ENCODE results near the gene WAPL. TPM values are rescaled to one million over a fixed set of nuclear protein-coding genes. Genes with fewer than 3 reads are reported as not detected.

The WAPL gene
- total RNA-seq, 4 donors from 2014 or later, result 17.4 to 75.1 (median 34.9) TPM

DNA sequence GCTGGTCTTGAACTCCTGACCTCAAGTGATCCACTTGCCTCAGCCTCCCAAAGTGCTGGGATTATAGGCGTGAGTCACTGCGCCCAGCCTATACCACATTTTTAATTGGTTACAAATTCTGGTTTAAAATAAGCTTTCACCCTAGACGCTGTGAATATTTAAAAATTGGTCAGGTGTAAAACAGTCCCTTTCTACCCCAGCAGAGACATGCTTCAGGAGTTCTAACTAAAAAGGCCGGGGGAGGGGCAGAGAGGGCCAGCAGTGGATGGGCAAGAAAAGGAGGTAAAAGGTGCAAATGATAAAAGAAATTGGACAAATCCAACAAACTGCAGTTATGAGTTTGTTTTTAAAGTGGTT, 70.0 kb downstream of the WAPL start:
- H3K27ac ChIP-seq, result no peak overlapping the region
- no peak for DNase-seq
- TF ChIP-seq, protein P1, sequence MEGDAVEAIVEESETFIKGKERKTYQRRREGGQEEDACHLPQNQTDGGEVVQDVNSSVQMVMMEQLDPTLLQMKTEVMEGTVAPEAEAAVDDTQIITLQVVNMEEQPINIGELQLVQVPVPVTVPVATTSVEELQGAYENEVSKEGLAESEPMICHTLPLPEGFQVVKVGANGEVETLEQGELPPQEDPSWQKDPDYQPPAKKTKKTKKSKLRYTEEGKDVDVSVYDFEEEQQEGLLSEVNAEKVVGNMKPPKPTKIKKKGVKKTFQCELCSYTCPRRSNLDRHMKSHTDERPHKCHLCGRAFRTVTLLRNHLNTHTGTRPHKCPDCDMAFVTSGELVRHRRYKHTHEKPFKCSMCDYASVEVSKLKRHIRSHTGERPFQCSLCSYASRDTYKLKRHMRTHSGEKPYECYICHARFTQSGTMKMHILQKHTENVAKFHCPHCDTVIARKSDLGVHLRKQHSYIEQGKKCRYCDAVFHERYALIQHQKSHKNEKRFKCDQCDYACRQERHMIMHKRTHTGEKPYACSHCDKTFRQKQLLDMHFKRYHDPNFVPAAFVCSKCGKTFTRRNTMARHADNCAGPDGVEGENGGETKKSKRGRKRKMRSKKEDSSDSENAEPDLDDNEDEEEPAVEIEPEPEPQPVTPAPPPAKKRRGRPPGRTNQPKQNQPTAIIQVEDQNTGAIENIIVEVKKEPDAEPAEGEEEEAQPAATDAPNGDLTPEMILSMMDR (IDR thresholded peaks at IDR 0.05), result no peak
- no peak for TF ChIP-seq POLR2A (IDR thresholded peaks at IDR 0.05)
- no peaks in the 10 kb centered on the region for H3K9me3 ChIP-seq
- H3K36me3 ChIP-seq, result no peaks in the 10 kb centered on the region
- intact Hi-C loops (cut with DNase I; ENCODE audit: low total_unique reads), result no loop called here
- H3K4me1 ChIP-seq, result no peaks in the 10 kb centered on the region
- no peak overlapping the region for H3K4me3 ChIP-seq
- H3K27me3 ChIP-seq, result no peaks in the 10 kb centered on the region

DNA sequence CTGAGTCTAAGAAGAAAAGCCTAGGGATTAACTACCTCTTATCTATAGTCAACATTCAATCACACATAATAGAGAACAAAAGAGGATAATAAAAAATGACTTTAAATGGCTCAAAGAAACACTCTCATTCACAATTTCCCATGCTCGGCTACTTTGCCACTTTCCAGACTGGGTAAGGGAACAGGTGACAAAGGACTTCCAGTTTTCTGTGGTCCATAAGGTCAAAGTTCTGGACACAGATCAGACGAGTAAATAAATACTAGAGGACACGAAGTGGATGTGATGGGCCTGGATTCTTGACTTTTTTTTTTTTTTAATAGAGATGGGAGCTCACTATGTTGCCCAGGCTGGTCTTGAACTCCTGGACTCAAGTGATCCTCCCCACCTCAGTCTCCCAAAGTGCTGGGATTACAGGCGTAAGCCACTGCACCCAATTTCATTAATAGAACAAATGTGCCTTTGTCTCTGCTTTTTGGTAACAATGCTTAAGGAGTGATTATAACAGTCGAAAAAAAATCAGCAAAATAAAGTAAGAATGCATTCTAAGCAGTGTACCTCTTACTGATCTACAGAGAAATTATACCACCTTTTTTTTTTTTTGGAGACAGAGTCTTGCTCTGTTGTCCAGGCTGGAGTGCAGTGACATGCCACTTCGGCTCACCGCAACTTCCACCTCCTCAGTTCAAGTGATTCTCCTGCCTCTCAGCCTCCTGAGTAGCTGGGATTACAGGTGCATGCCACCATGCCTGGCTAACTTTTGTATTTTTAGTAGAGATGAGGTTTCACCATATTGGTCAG, 70.6 kb downstream of the WAPL start:
- Histone ChIP-seq H3K4me1 (no peaks in the 10 kb centered on the region), H3K27ac (no peak overlapping the region), H3K27me3 (no peaks in the 10 kb centered on the region), H3K4me3 (no peak overlapping the region), H3K9me3 (no peaks in the 10 kb centered on the region), H3K36me3 (no peaks in the 10 kb centered on the region)
- no peak for DNase-seq
- intact Hi-C loops (cut with DNase I; ENCODE audit: low total_unique reads), result no loop called here
- TF ChIP-seq, protein P1 (IDR thresholded peaks at IDR 0.05), result no peak
- no peak for TF ChIP-seq POLR2A (IDR thresholded peaks at IDR 0.05)

DNA sequence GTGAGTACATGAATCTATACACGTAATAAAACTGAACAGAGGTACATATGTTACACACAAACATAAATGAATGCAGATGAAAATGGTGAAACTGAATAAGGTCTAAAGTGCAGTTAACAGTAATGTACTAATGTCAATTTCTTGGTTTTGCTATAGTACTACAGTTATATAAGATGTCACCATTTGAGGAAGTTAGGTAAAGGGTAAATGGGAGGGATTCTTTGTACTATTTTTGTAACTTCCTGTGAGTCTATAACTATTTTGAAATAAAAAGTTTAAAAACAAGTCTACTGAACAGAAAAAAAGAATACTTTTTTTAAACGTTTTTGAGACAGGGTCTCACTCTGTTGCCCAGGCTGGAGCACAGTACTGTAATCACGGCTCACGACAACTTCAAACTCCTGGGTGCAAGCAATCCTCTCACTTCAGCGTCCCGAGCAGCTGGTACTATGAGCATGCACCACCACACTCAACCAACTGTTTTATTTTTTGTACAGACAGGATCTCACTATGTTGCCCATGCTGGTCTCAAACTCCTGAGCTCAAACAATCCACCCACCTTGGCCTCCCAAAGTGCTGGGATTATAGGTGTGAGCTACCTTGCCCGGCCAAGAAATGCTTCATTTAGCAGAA, 71.5 kb downstream of the WAPL start:
- Histone ChIP-seq H3K27ac (no peak overlapping the region), H3K27me3 (no peaks in the 10 kb centered on the region), H3K36me3 (no peaks in the 10 kb centered on the region), H3K4me3 (no peak overlapping the region), H3K4me1 (no peaks in the 10 kb centered on the region), H3K9me3 (no peaks in the 10 kb centered on the region)
- no peak for DNase-seq
- TF ChIP-seq, protein P1 (IDR thresholded peaks at IDR 0.05), result no peak
- TF ChIP-seq POLR2A (IDR thresholded peaks at IDR 0.05), result no peak
- intact Hi-C loops (cut with DNase I; ENCODE audit: low total_unique reads), result no loop called here

DNA sequence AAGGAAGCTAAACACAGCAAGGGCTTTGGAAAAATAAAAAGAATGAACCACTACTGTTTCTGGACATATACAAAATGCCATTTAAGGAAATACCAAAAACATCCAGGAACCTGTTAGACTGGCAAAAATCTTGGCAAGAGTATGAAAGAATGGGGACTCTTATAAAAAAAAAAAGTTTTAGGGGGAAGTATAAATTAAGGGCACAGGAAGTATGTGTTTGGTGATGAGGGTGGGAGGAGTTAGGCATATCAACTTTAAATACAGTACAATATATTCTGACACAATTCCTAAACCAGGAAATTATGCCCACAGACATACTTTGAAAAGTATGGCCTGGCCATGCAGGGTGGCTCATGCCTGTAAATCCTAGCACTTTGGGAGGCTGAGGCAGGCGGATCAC, 74.2 kb downstream of the WAPL start:
- Histone ChIP-seq H3K36me3 (no peaks in the 10 kb centered on the region), H3K27ac (no peak overlapping the region), H3K9me3 (no peaks in the 10 kb centered on the region), H3K4me3 (no peak overlapping the region), H3K4me1 (no peaks in the 10 kb centered on the region), H3K27me3 (no peaks in the 10 kb centered on the region)
- intact Hi-C loops (cut with DNase I; ENCODE audit: low total_unique reads), result no loop called here
- TF ChIP-seq POLR2A (IDR thresholded peaks at IDR 0.05), result no peak
- TF ChIP-seq, protein P1 (IDR thresholded peaks at IDR 0.05), result no peak
- DNase-seq, result no peak

DNA sequence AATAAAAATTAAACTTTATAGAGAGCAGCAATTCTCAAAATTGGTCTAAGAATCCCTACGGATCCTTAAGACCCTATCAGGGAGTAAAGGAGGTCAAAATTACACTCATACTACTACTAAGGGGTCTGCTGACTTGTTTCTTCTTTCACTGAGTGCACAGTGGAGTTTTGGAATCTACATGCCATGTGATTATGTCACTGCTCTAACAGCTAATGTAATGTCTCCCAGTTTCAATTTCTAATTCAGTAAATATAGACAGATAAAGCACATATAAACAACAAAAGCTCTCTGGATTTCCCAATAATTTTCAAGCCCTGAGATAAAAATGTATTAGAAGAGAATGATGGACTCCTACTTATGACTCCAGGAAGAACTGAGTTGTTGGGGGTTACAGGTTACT, 74.6 kb downstream of the WAPL start:
- TF ChIP-seq, protein P1 (IDR thresholded peaks at IDR 0.05), result no peak
- no peak for TF ChIP-seq POLR2A (IDR thresholded peaks at IDR 0.05)
- intact Hi-C loops (cut with DNase I; ENCODE audit: low total_unique reads), result no loop called here
- H3K4me1 ChIP-seq, result no peaks in the 10 kb centered on the region
- DNase-seq, result no peak
- no peak overlapping the region for H3K27ac ChIP-seq
- no peak overlapping the region for H3K4me3 ChIP-seq
- no peaks in the 10 kb centered on the region for H3K9me3 ChIP-seq
- H3K27me3 ChIP-seq, result no peaks in the 10 kb centered on the region
- no peaks in the 10 kb centered on the region for H3K36me3 ChIP-seq
